Breast epithelium (tissue), 4 donors: ENCODE measurements around the gene COLEC11. TPM values are rescaled to one million over a fixed set of nuclear protein-coding genes. Genes with fewer than 3 reads are reported as not detected.

Experiments used
- DNase-seq, 2 donors: peaks; one replicate each; pipeline ENCODE4 v3.0.0-alpha.2; 2019; ENCODE audit warnings: low spot score in 2 of 2
- H3K27ac ChIP-seq, 2 donors: fragments of 200-600 bp; sonication (generic) in 1 of 2; one replicate each; pipeline ENCODE4 v1.5.1; 2016 to 2019; ENCODE audit warnings: mild to moderate bottlenecking in 1 of 2
- H3K27me3 ChIP-seq, 2 donors: fragments of 200-600 bp; sonication (generic) in 1 of 2; one replicate each; pipeline versions ENCODE4 v1.5.1 to v1.6.0; 2017 to 2019; ENCODE audit warnings: control low read depth in 1 of 2, mild to moderate bottlenecking in 1 of 2
- H3K36me3 ChIP-seq: fragments of 200-600 bp; one replicate; pipeline ENCODE4 v1.5.1; 2019
- H3K4me1 ChIP-seq, 2 donors: fragments of 200-600 bp; sonication (generic); one replicate each; pipeline ENCODE4 v1.5.1; 2016 to 2019; ENCODE audit warnings: control low read depth in 1 of 2
- H3K4me3 ChIP-seq, 3 donors: fragments of 200-600 bp; sonication (generic); 1 replicate in 2 of 3; 2 replicates in 1 of 3; pipeline ENCODE4 v1.5.1; 2016 to 2019; ENCODE audit warnings: mild to moderate bottlenecking in 3 of 3, moderate library complexity in 2 of 3
- H3K9me3 ChIP-seq, 2 donors: fragments of 200-600 bp; sonication (generic) in 1 of 2; one replicate each; pipeline ENCODE4 v1.5.1; 2016 to 2019; ENCODE audit warnings: control low read depth in 1 of 2
- CTCF ChIP-seq, 3 donors: fragments of 450-650 bp; IDR thresholded peaks; one replicate each; pipeline ENCODE4 v1.5.1; 2016 to 2017; ENCODE audit warnings: antibody characterized with exemption in 3 of 3, mild to moderate bottlenecking in 3 of 3, moderate library complexity in 3 of 3
- POLR2A ChIP-seq: fragments of 450-650 bp; IDR thresholded peaks from one replicate; pipeline ENCODE4 v1.6.1; 2016; ENCODE audit warnings: antibody characterized with exemption, mild to moderate bottlenecking, moderate library complexity
- POLR2AphosphoS5 ChIP-seq, 3 donors: sonication (generic); formaldehyde crosslinking; IDR thresholded peaks; one replicate each; pipeline ENCODE4 v1.6.1; 2017; ENCODE audit warnings: antibody characterized with exemption in 3 of 3
- intact Hi-C: fragments of 100-400 bp; cut with DNase I; formaldehyde crosslinking; loops from one replicate; pipeline ENCODE4 v1.15.1; 2023; ENCODE audit warnings: low total_unique reads
- total RNA-seq, 3 donors: library from RNA; depleted of rRNA; stranded (reverse); fragments of >200 nt; gene quantifications; one replicate each; pipeline ENCODE4 v1.1.0, GENCODE V29; 2016

The COLEC11 gene
- total RNA-seq, 3 donors from 2014 or later: 0.33 to 1.9 (median 1.0) TPM

GRCh38 chr2:3585261-3586109 lies 9.4 kb upstream of the COLEC11 start:
- Histone ChIP-seq H3K9me3 (no peaks in the 10 kb centered on the region), H3K36me3 (peaks cover under 1% of the 10 kb centered on the region), H3K4me3 (peak overlapping the region in 1 of 3 donors; percentile 43), H3K27ac (peak overlapping the region; percentile 25 to 84), H3K27me3 (no peaks in the 10 kb centered on the region), H3K4me1 (no peaks in the 10 kb centered on the region)
- DNase-seq: no peak
- intact Hi-C loops: no loop called here
- no peak for TF ChIP-seq POLR2AphosphoS5 (IDR thresholded peaks at IDR 0.05)
- TF ChIP-seq POLR2A: no peak
- TF ChIP-seq CTCF (IDR thresholded peaks at IDR 0.05): no peak

GRCh38 chr2:3586220-3586619 lies 8.7 kb upstream of the COLEC11 start:
- H3K9me3 ChIP-seq: no peaks in the 10 kb centered on the region
- no peak overlapping the region for H3K4me3 ChIP-seq
- no peaks in the 10 kb centered on the region for H3K36me3 ChIP-seq
- intact Hi-C loops: no loop called here
- no peaks in the 10 kb centered on the region for H3K27me3 ChIP-seq
- TF ChIP-seq POLR2A (no peak), CTCF (IDR thresholded peaks at IDR 0.05) (no peak), POLR2AphosphoS5 (IDR thresholded peaks at IDR 0.05) (no peak)
- peak overlapping the region in 1 of 2 donors; percentile 56 for H3K27ac ChIP-seq
- no peak for DNase-seq
- no peaks in the 10 kb centered on the region for H3K4me1 ChIP-seq

GRCh38 chr2:3587021-3587420 lies 7.9 kb upstream of the COLEC11 start:
- H3K4me1 ChIP-seq: no peaks in the 10 kb centered on the region
- H3K27me3 ChIP-seq: no peaks in the 10 kb centered on the region
- H3K4me3 ChIP-seq: no peak overlapping the region
- TF ChIP-seq POLR2AphosphoS5 (IDR thresholded peaks at IDR 0.05) (no peak), POLR2A (no peak), CTCF (IDR thresholded peaks at IDR 0.05) (no peak)
- no peaks in the 10 kb centered on the region for H3K36me3 ChIP-seq
- no peaks in the 10 kb centered on the region for H3K9me3 ChIP-seq
- H3K27ac ChIP-seq: no peak overlapping the region
- DNase-seq: no peak
- intact Hi-C loops: no loop called here

- TF ChIP-seq POLR2A (no peak), CTCF (IDR thresholded peaks at IDR 0.05) (no peak), POLR2AphosphoS5 (IDR thresholded peaks at IDR 0.05) (no peak)
- Histone ChIP-seq H3K4me1 (no peaks in the 10 kb centered on the region), H3K4me3 (no peak overlapping the region), H3K36me3 (no peaks in the 10 kb centered on the region), H3K9me3 (no peaks in the 10 kb centered on the region), H3K27me3 (no peaks in the 10 kb centered on the region), H3K27ac (no peak overlapping the region)
- intact Hi-C loops: no loop called here
- DNase-seq: no peak
Observed at GRCh38 chr2:3587432-3587831, 7.5 kb upstream of the COLEC11 start.

- no peaks in the 10 kb centered on the region for H3K4me1 ChIP-seq
- TF ChIP-seq POLR2A (no peak), POLR2AphosphoS5 (IDR thresholded peaks at IDR 0.05) (no peak), CTCF (IDR thresholded peaks at IDR 0.05) (no peak)
- H3K27ac ChIP-seq: no peak overlapping the region
- H3K36me3 ChIP-seq: no peaks in the 10 kb centered on the region
- no peak for DNase-seq
- no peak overlapping the region for H3K4me3 ChIP-seq
- no peaks in the 10 kb centered on the region for H3K27me3 ChIP-seq
- no peaks in the 10 kb centered on the region for H3K9me3 ChIP-seq
- intact Hi-C loops: no loop called here
Observed at GRCh38 chr2:3588084-3588483, 6.8 kb upstream of the COLEC11 start.
